ENCODE data around the gene ARID5A.

GRCh38 chr2:96551605-96552314 is 15.2 kb downstream of the ARID5A start:
- TF ChIP-seq POLR2A (IDR thresholded peaks at IDR 0.05) = no peak
- TF ChIP-seq CTCF (IDR thresholded peaks at IDR 0.05) = no peak

Measured in right lobe of liver (tissue), 4 donors.